T47D (cell line): ENCODE measurements around the gene FARS2.

ENCODE experiments used
- DNase-seq, 2 experiments: peaks; one replicate each; pipeline versions ENCODE4 v3.0.0 to v3.0.0-alpha.2; 2011 to 2012; ENCODE audit warnings: low read depth in 1 of 2, low spot score in 1 of 2
- JUND ChIP-seq: IDR thresholded peaks from 2 replicates; pipeline ENCODE4 v1.6.1; 2012; ENCODE audit warnings: low read depth
- in situ Hi-C: cut with HindIII; loops from 2 replicates; pipeline ENCODE4 v1.10.0; 2016; ENCODE audit warnings: low sequenced_read_pairs, low pct_unique_long_range_greater_than_20kb

Gene FARS2

GRCh38 chr6:5446362-5447075, 185.2 kb downstream of the FARS2 start:
- TF ChIP-seq JUND = no peak
- no peak for DNase-seq
- in situ Hi-C loops = no loop called here

GRCh38 chr6:5447921-5448320, 186.6 kb downstream of the FARS2 start:
- no peak for TF ChIP-seq JUND
- in situ Hi-C loops = no loop called here
- no peak for DNase-seq

- in situ Hi-C loops = no loop called here
These were observed 188.8 kb downstream of the FARS2 start for GRCh38 chr6:5450073-5450472.

GRCh38 chr6:5453546-5453945, 192.2 kb downstream of the FARS2 start:
- in situ Hi-C loops = no loop called here
- no peak for DNase-seq
- TF ChIP-seq JUND = no peak

More at GRCh38 chr6:5450073-5450472, 188.8 kb downstream of the FARS2 start:
- no peak for DNase-seq
- no peak for TF ChIP-seq JUND

- in situ Hi-C loops = no loop called here
- DNase-seq = no peak
- TF ChIP-seq JUND = no peak
These were observed 193.8 kb downstream of the FARS2 start for GRCh38 chr6:5455142-5455541.

GRCh38 chr6:5457041-5457440, 195.7 kb downstream of the FARS2 start:
- no peak for DNase-seq
- no peak for TF ChIP-seq JUND
- in situ Hi-C loops = no loop called here

- TF ChIP-seq JUND = no peak
- in situ Hi-C loops = no loop called here
- peak; percentile 17 to 91 for DNase-seq
These were observed 196.8 kb downstream of the FARS2 start for GRCh38 chr6:5457983-5458683.

- TF ChIP-seq JUND = no peak
- in situ Hi-C loops = no loop called here
- peak in 1 of 2 experiments; percentile 33 for DNase-seq
These were observed 198.0 kb downstream of the FARS2 start for GRCh38 chr6:5459346-5459745.

GRCh38 chr6:5461365-5461764, 200.1 kb downstream of the FARS2 start:
- TF ChIP-seq JUND = no peak
- in situ Hi-C loops = no loop called here
- DNase-seq = no peak

- no peak for DNase-seq
- TF ChIP-seq JUND = no peak
- in situ Hi-C loops = no loop called here
These were observed 201.5 kb downstream of the FARS2 start for GRCh38 chr6:5462856-5463255.

GRCh38 chr6:5463690-5464089, 202.4 kb downstream of the FARS2 start:
- in situ Hi-C loops = no loop called here
- no peak for TF ChIP-seq JUND
- no peak for DNase-seq

- no peak for DNase-seq
- TF ChIP-seq JUND = no peak
- in situ Hi-C loops = no loop called here
These were observed 203.0 kb downstream of the FARS2 start for GRCh38 chr6:5464099-5464885.

- no peak for TF ChIP-seq JUND
- DNase-seq = no peak
- in situ Hi-C loops = no loop called here
These were observed 205.2 kb downstream of the FARS2 start for GRCh38 chr6:5466281-5467136.
